ENCODE results near the gene OSBPL10.
A peak's percentile ranks its signal among the peaks of the same experiment; 100 is the strongest.

DNA sequence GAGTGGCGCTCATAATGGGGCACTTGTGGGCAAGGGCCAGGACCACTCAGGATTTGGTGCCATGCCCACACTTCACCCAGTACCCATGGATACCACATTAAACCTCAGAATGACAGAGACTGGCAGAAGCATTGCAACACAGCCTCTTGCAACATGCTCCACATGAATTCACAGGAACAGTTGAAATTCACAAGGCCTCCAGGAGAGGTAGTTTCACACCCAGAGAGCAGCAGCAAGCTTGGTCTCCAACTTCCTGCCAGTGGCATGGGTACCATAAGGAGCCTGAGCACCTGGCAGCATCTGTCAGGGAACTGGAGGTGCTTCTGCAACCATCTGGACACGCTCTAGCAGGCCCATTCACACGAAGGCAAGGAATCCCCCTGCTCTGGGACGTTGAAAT lies 101.0 kb downstream of the OSBPL10 start:
- TF ChIP-seq EZH2phosphoT487 (IDR thresholded peaks at IDR 0.05; ENCODE audit: borderline replicate concordance, low read depth, low read length) = no peak
- TF ChIP-seq, protein P1, sequence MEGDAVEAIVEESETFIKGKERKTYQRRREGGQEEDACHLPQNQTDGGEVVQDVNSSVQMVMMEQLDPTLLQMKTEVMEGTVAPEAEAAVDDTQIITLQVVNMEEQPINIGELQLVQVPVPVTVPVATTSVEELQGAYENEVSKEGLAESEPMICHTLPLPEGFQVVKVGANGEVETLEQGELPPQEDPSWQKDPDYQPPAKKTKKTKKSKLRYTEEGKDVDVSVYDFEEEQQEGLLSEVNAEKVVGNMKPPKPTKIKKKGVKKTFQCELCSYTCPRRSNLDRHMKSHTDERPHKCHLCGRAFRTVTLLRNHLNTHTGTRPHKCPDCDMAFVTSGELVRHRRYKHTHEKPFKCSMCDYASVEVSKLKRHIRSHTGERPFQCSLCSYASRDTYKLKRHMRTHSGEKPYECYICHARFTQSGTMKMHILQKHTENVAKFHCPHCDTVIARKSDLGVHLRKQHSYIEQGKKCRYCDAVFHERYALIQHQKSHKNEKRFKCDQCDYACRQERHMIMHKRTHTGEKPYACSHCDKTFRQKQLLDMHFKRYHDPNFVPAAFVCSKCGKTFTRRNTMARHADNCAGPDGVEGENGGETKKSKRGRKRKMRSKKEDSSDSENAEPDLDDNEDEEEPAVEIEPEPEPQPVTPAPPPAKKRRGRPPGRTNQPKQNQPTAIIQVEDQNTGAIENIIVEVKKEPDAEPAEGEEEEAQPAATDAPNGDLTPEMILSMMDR (conservative IDR thresholded peaks at IDR 0.05; ENCODE audit: low read length) = peak; percentile 47
